AG09309 (cell line): ENCODE data around the gene STPG1.

Experiments
- DNase-seq: peaks from one replicate; pipeline ENCODE4 v3.0.0-alpha.2; 2010; ENCODE audit warnings: low read depth
- H3K4me3 ChIP-seq: 2 replicates; pipeline ENCODE4 v1.5.1; 2011; ENCODE audit warnings: mild to moderate bottlenecking, low read depth, low read length, moderate library complexity; ENCODE audit not compliant: control insufficient read depth
- CTCF ChIP-seq: IDR thresholded peaks from 2 replicates; pipeline ENCODE4 v1.5.1; 2011; ENCODE audit warnings: mild to moderate bottlenecking, low read depth, low read length, inconsistent platforms; ENCODE audit not compliant: insufficient read depth, control insufficient read depth; ENCODE audit errors: missing control alignments

The STPG1 gene

GRCh38 chr1:24426744-24427544, 13.4 kb upstream of the STPG1 start:
- no peak for TF ChIP-seq CTCF
- no peak overlapping the region for H3K4me3 ChIP-seq
- DNase-seq, result no peak

- no peak for TF ChIP-seq CTCF
- DNase-seq, result no peak
- no peak overlapping the region for H3K4me3 ChIP-seq
These were observed 12.3 kb upstream of the STPG1 start for GRCh38 chr1:24425922-24426321.

- DNase-seq, result no peak
- no peak overlapping the region for H3K4me3 ChIP-seq
- no peak for TF ChIP-seq CTCF
These were observed 11.9 kb upstream of the STPG1 start for GRCh38 chr1:24425441-24425840.

GRCh38 chr1:24424990-24425389, 11.4 kb upstream of the STPG1 start:
- no peak for DNase-seq
- no peak for TF ChIP-seq CTCF
- no peak overlapping the region for H3K4me3 ChIP-seq

- no peak overlapping the region for H3K4me3 ChIP-seq
- TF ChIP-seq CTCF, result no peak
- DNase-seq, result no peak
These were observed 10.6 kb upstream of the STPG1 start for GRCh38 chr1:24424207-24424606.

- H3K4me3 ChIP-seq, result no peak overlapping the region
- no peak for DNase-seq
- no peak for TF ChIP-seq CTCF
These were observed 7.9 kb upstream of the STPG1 start for GRCh38 chr1:24421502-24421901.

- no peak for DNase-seq
- no peak for TF ChIP-seq CTCF
These were observed 7.0 kb upstream of the STPG1 start for GRCh38 chr1:24420547-24420946.

More at GRCh38 chr1:24420547-24420946, 7.0 kb upstream of the STPG1 start:
- no peak overlapping the region for H3K4me3 ChIP-seq
